K562 (cell line): ENCODE results near the gene RASSF1. TPM values are rescaled to one million over a fixed set of nuclear protein-coding genes. Genes with fewer than 3 reads are reported as not detected.

ENCODE experiments used
- ZBTB40 ChIP-seq, 2 experiments: fragments of 450-650 bp in 1 of 2; sonication (generic) in 1 of 2; formaldehyde crosslinking in 1 of 2; IDR thresholded peaks; 2 replicates each; pipeline versions ENCODE4 v1.7.1 to v1.9.0; 2016 to 2022; ENCODE audit warnings: inconsistent platforms in 1 of 2, mild to moderate bottlenecking in 1 of 2, missing genetic modification reagents in 1 of 2
- polyA plus RNA-seq, 8 experiments: library from polyadenylated mRNA; depleted of rRNA in 4 of 8; stranded (reverse) in 5 of 8; unstranded in 3 of 8; fragments of >200 nt; fragmentation: Nextera tagmentation in 2 of 8; fragmentation: Illumina TruSeq in 1 of 8; extraction: Ambion mirVana in 2 of 8; extraction: Trizol in 1 of 8; gene quantifications; 2 replicates each; pipeline versions ENCODE4 v1.2.1 to v1.2.3, GENCODE V29; 2011 to 2014; ENCODE audit warnings: inconsistent platforms in 1 of 8, missing spikeins in 1 of 8
- total RNA-seq, 7 experiments: library from RNA; depleted of rRNA in 6 of 7; stranded (reverse); fragments of >200 nt in 6 of 7; fragmentation: Illumina TruSeq in 2 of 7; extraction: Trizol in 2 of 7; gene quantifications; 2 replicates each; pipeline versions ENCODE4 v1.2.1 to v1.2.3, GENCODE V29; 2011 to 2021; ENCODE audit warnings: low replicate concordance in 1 of 7

RASSF1 gene
- total and polyA plus RNA-seq, 9 of the 15 experiments (the other 6 are each of a cell fraction or from before 2014, with no cell fraction given): 3.6 to 57.1 (median 24.6) TPM

- TF ChIP-seq ZBTB40 (IDR thresholded peaks at IDR 0.05) (0 out of 2 replicates have a peak, but pooled peaks have one; percentile 15), ZBTB40 (CRISPR knock-in tag; IDR thresholded peaks at IDR 0.05) (no peak)
Observed at GRCh38 chr3:50298836-50299637, 41.6 kb downstream of the RASSF1 start, which contains the start of the genes HYAL3 and NAA80 (continued).
